Measurements from ENCODE around the gene TYMS. TPM values are rescaled to one million over a fixed set of nuclear protein-coding genes. Genes with fewer than 3 reads are reported as not detected.

TYMS gene
- total RNA-seq, 2 experiments from 2014 or later: 324 to 329 TPM

DNA sequence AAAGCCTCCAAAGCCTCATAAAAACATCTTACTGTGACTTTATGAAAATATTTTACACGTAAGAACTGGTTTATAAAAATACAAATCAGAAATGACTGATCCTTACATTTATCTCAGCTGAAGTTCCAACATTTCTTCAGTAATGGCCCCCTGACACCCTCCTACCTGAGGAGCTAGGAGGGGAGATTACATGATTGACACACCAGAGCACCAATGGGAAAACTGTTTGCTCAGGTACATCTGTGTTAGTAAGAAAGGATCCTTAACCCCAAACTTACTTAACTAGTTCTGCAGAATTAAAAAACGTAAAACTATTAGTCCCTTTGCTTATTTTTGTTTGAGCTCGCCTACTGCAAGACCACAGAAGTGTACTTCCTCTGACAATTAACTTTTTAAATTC, 28.0 kb downstream of the TYMS start:
- TF ChIP-seq, protein P1, sequence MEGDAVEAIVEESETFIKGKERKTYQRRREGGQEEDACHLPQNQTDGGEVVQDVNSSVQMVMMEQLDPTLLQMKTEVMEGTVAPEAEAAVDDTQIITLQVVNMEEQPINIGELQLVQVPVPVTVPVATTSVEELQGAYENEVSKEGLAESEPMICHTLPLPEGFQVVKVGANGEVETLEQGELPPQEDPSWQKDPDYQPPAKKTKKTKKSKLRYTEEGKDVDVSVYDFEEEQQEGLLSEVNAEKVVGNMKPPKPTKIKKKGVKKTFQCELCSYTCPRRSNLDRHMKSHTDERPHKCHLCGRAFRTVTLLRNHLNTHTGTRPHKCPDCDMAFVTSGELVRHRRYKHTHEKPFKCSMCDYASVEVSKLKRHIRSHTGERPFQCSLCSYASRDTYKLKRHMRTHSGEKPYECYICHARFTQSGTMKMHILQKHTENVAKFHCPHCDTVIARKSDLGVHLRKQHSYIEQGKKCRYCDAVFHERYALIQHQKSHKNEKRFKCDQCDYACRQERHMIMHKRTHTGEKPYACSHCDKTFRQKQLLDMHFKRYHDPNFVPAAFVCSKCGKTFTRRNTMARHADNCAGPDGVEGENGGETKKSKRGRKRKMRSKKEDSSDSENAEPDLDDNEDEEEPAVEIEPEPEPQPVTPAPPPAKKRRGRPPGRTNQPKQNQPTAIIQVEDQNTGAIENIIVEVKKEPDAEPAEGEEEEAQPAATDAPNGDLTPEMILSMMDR (IDR thresholded peaks at IDR 0.05): no peak
- CTCF ChIA-PET: interaction anchor here (1.0 to 1.7 kb wide), 3 partner anchors 15 to 154 kb away, joined by 4 read pairs; no protein-coding TSS in a partner anchor

DNA sequence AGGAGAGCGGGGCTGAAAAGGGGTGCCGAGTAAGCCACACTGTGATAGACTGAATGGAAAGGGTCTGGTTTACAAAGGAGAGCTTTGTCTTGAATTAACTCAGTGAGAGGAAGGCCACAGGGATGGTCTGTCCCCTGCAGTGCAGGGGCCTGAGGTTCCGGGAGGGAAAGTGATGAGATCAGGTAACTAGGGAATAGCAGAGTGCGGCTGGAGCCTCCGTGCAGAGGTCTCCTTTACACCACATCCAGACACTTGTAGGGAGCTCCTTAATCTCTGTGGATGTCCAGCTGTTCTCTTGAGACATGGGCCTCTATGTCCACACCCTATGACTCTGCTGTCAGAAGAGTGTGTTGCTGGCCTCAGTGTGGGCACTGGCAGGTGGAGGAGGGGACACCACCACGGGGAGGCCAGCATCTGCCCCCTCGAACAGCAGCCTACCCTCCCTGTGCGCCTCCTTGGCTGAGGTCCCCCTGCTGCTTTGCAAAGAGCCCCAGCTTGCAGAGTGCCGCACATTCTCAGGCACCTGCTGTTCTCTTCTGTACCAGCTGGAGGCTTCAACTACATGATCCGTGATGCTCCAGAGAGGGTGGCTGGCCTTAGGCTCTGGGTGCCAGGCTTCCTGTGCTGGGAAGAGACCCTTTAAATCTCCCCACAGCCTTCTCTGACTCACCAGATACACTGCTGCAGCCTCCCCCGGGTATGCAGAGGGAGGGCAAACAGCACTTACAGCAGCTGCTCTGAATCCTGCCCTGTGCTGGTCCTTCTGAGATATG, 29.1 kb downstream of the TYMS start:
- TF ChIP-seq, protein P1 (IDR thresholded peaks at IDR 0.05): no peak
- H3K9me3 Mint-ChIP-seq: no peaks in the 10 kb centered on the region
- ATAC-seq (no peak), DNase-seq (no peak)
- no peaks in the 10 kb centered on the region for H3K27me3 Mint-ChIP-seq
- peaks cover 18% of the 10 kb centered on the region for H3K4me1 Mint-ChIP-seq (ENCODE audit: low read depth)
- H3K36me3 Mint-ChIP-seq (ENCODE audit: low read depth): peaks cover 65% of the 10 kb centered on the region
- H3K27ac Mint-ChIP-seq: no peak overlapping the region
- ChIA-PET CTCF (interaction anchor here (0.8 to 1.2 kb wide), 2 partner anchors 63 to 153 kb away, joined by 4 read pairs; no protein-coding TSS in a partner anchor), POLR2A (interaction anchor here (0.9 to 3.3 kb wide), 7 partner anchors 10 to 29 kb away, joined by 3 to 12 read pairs (median 4); partner anchors contain the start of gene TYMS)
- no peak overlapping the region for H3K4me3 Mint-ChIP-seq
- intact Hi-C loops (cut with micrococcal nuclease): no loop called here

More for the DNA sequence above, 28.0 kb downstream of the TYMS start:
- no peak for ATAC-seq
- intact Hi-C loops (cut with micrococcal nuclease): no loop called here
- Mint-ChIP-seq H3K36me3 (ENCODE audit: low read depth) (peaks cover 69% of the 10 kb centered on the region), H3K27ac (no peak overlapping the region), H3K4me1 (ENCODE audit: low read depth) (peaks cover 20% of the 10 kb centered on the region), H3K27me3 (no peaks in the 10 kb centered on the region), H3K4me3 (no peak overlapping the region), H3K9me3 (no peaks in the 10 kb centered on the region)
- POLR2A ChIA-PET: interaction anchor here (1.0 to 3.3 kb wide), 5 partner anchors 13 to 115 kb away, joined by 3 to 12 read pairs (median 4); partner anchors contain the start of gene TYMS
- DNase-seq: no peak

DNA sequence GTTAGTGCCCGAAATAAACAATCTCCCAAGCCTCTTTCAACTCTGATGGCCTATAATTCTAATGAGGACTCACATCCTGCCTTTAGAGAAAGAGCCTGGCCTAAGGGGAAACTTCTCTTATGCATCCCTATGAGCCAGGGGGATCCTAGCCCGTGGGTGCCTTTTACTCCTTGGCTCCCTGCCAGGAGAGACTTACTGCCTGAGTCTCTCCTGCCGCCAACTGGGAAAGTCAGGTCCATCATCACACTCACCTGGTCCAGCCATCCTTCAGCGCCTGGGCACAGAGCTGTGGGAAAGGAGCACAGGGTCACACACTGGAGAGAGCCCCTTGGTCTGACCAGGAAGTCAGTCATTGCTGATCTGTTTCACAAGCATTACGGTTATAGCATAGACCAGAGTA, 30.9 kb downstream of the TYMS start:
- ChIA-PET CTCF (no interaction called here), POLR2A (no interaction called here)
- TF ChIP-seq, protein P1 (IDR thresholded peaks at IDR 0.05): no peak
- DNase-seq: no peak
- Mint-ChIP-seq H3K4me1 (ENCODE audit: low read depth) (peaks cover 3% of the 10 kb centered on the region), H3K36me3 (ENCODE audit: low read depth) (peaks cover 62% of the 10 kb centered on the region), H3K27me3 (no peaks in the 10 kb centered on the region), H3K9me3 (no peaks in the 10 kb centered on the region), H3K27ac (no peak overlapping the region), H3K4me3 (no peak overlapping the region)
- ATAC-seq: no peak
- intact Hi-C loops (cut with micrococcal nuclease): no loop called here

DNA sequence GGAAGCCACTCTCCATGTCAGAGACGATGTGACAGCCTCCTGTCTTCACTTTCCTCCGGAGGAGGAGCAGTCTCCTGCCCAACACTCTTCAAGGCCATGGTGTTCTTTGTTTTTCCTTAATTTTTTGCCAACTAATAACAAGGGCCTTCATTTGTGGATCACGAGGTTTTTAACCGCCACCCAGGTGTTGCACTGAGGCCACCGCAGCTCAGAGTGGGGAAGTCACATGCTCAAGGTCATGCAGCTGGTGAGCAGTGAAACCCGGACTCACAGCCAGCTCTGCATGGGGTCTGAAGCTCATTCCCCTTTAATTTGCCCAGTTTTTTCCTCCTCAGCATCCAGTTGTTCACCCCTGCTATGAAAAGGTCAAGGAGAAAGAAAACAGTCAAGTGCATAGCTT, 35.4 kb downstream of the TYMS start:
- ATAC-seq: no peak
- POLR2A ChIA-PET: interaction anchor here (0.7 to 1.4 kb wide), 2 partner anchors 20 to 22 kb away, joined by 3 to 4 read pairs; no protein-coding TSS in a partner anchor
- TF ChIP-seq, protein P1 (IDR thresholded peaks at IDR 0.05): no peak
- Mint-ChIP-seq H3K36me3 (ENCODE audit: low read depth) (peaks cover 57% of the 10 kb centered on the region), H3K27ac (no peak overlapping the region), H3K4me1 (ENCODE audit: low read depth) (no peaks in the 10 kb centered on the region), H3K9me3 (no peaks in the 10 kb centered on the region), H3K4me3 (no peak overlapping the region), H3K27me3 (no peaks in the 10 kb centered on the region)
- CTCF ChIA-PET: no interaction called here
- no peak for DNase-seq
- intact Hi-C loops (cut with micrococcal nuclease): no loop called here

DNA sequence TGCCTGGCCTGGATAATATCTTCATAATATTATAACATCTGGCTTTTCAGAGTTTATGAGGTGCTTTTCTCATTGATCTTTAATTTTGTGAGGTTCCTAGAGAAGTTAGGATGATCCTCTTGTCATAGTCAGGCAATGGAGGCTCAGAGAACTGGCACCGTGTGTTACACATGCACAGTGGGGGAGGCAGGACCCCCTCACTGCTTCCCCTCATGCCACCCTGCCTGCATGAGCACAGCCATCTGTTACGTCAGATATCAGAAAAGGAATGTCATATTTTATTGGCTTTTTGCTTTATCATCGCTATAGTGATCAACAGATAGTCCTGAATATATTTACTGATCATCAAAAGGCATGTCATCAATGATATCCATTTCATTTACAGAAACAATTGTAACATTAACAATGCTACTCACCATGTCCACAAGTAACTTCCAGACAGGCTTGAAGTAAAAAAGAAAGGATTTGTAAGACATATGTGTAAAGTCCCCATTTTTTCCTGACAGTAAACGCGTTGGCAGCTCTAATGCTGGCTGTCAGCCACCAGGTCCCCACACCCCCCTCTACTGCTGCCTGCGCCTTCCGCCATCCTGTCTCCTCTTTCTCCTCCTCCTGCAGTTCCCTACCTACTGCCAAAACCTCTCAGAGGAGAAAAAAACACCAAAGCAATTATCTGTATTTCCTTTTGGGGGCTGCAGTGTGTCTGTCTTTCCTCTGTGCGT, 36.2 kb downstream of the TYMS start:
- ChIA-PET POLR2A (no interaction called here), CTCF (no interaction called here)
- H3K27ac Mint-ChIP-seq: peak overlapping the region; percentile 30
- no peak for ATAC-seq
- H3K4me1 Mint-ChIP-seq (ENCODE audit: low read depth): no peaks in the 10 kb centered on the region
- no peaks in the 10 kb centered on the region for H3K9me3 Mint-ChIP-seq
- no peak for DNase-seq
- H3K36me3 Mint-ChIP-seq (ENCODE audit: low read depth): peaks cover 54% of the 10 kb centered on the region
- H3K4me3 Mint-ChIP-seq: no peak overlapping the region
- intact Hi-C loops (cut with micrococcal nuclease): no loop called here
- no peaks in the 10 kb centered on the region for H3K27me3 Mint-ChIP-seq
- TF ChIP-seq, protein P1 (IDR thresholded peaks at IDR 0.05): no peak
